ENCODE results near the gene MDM4.

Gene MDM4

GRCh38 chr1:204576422-204576821 is 60.2 kb downstream of the MDM4 start:
- no peak for DNase-seq (ENCODE audit: low spot score)
- TF ChIP-seq CTCF (IDR thresholded peaks at IDR 0.05; ENCODE audit: extremely low read depth, missing control alignments), result no peak

- TF ChIP-seq CTCF (IDR thresholded peaks at IDR 0.05; ENCODE audit: extremely low read depth, missing control alignments), result no peak
- DNase-seq (ENCODE audit: low spot score), result no peak
Observed at GRCh38 chr1:204577794-204578478, 61.7 kb downstream of the MDM4 start.

- no peak for TF ChIP-seq CTCF (IDR thresholded peaks at IDR 0.05; ENCODE audit: extremely low read depth, missing control alignments)
- peak; percentile 69 for DNase-seq (ENCODE audit: low spot score)
Observed at GRCh38 chr1:204578867-204579664, 62.9 kb downstream of the MDM4 start.

GRCh38 chr1:204579681-204580080 is 63.5 kb downstream of the MDM4 start:
- DNase-seq (ENCODE audit: low spot score), result no peak
- no peak for TF ChIP-seq CTCF (IDR thresholded peaks at IDR 0.05; ENCODE audit: extremely low read depth, missing control alignments)

GRCh38 chr1:204580862-204581261 is 64.7 kb downstream of the MDM4 start:
- no peak for TF ChIP-seq CTCF (IDR thresholded peaks at IDR 0.05; ENCODE audit: extremely low read depth, missing control alignments)

GRCh38 chr1:204581759-204582158 is 65.6 kb downstream of the MDM4 start:
- no peak for TF ChIP-seq CTCF (IDR thresholded peaks at IDR 0.05; ENCODE audit: extremely low read depth, missing control alignments)
- no peak for DNase-seq (ENCODE audit: low spot score)

More at GRCh38 chr1:204580862-204581261, 64.7 kb downstream of the MDM4 start:
- no peak for DNase-seq (ENCODE audit: low spot score)

- TF ChIP-seq CTCF (IDR thresholded peaks at IDR 0.05; ENCODE audit: extremely low read depth, missing control alignments), result no peak
- no peak for DNase-seq (ENCODE audit: low spot score)
Observed at GRCh38 chr1:204583909-204584632, 67.9 kb downstream of the MDM4 start.

All from GM20000 (cell line).